Measurements from ENCODE around the gene DNAH6.
"Not testable (repeated sequence)": the region's sequence is repeated elsewhere in the genome, so short reads cannot be mapped to it uniquely, and the experiment has no call there.

DNAH6 gene

DNA sequence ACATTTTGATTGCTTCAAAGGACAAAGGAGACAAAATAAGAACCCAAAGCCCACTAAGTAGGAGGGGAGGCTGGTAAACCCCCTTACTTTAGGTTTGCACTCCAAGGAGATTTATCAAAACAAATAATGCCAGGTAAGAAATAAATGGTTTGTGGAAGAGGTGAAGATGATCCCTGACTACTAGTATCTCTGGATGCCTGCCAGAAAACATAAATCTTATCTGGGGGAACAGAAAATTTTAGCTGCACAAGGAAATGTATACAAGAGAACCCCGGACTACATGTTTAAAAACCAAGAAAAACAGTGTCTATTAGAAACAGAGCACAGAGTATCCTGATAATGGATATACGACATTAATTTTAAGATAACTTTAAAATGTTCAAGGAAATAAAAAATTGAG is 250.5 kb downstream of the DNAH6 start:
- DNase-seq: no peak

DNA sequence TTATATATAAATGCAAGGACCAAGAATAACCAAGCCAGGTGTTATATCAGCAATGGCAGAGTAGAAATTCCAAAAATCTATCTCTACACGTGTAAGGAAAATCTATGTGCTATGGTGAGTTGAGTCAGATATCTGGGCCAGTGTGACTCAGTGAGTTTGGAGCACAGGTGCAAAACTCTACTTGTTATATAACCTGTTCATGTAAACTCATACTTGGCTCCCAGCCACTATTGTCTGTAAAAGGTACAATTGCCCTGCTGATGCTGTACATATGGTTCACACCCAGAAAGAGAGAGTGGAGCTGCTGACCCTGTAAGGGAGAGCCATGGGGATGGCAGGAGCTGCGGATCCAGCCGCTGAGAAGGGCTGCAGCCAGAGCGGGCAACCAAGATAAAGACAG is 252.5 kb downstream of the DNAH6 start:
- DNase-seq: no peak

DNA sequence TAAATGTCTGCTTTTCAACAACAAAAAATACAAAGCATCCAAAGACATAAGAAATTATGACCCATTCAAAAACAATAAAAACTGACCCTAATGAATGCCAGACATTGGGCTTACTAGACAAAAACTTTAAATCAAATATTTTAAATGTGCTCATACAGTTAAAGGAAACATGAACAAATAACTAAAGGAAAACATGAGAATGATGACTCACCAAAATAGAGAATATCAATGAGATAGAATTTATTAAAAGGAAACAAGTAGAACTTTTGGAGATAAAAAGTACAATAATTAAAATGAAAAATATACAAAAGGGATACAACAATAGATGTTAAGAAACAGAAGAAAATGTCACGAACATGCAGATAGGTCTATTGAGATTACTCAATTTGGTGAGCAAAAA is 254.0 kb downstream of the DNAH6 start:
- no peak for DNase-seq

- no peak for DNase-seq
These were observed 255.0 kb downstream of the DNAH6 start for GRCh38 chr2:84771251-84771650.

DNA sequence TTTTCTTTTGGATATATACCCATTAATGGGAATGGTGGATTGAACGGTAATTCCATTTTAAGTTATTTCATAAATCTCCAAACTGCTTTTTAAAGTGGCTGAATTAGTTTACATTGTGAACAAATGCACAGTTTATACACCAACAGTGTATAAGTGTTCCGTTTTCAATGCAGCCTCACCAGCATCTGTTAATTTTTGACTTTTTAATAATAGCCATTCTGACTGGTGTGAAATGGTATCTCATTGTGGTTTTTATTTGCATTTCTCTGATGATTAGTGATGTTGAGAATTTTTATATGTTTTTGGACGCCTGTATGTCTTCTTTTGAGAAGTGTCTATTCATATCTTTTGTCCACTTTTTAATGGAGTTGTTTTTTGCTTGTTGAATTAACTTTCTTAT is 257.3 kb downstream of the DNAH6 start:
- not testable (repeated sequence) for DNase-seq

DNA sequence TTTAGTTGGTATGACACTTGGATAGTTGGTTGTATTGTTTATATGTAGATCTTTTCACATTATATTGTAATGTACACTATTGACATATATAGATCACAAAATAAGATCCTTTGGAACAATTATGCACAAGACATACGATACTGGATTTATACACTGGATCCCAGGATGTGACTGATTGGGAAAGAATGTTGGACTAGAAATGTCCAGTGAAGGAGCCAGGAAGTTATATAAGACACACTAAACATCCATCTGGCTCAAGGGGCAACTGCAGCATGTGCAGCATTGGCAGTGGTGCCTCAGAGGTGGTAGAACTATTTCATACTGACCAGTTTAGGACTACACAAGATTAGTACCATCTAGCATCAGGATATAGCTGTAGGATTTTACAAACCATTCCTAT is 259.7 kb downstream of the DNAH6 start:
- DNase-seq: no peak

DNA sequence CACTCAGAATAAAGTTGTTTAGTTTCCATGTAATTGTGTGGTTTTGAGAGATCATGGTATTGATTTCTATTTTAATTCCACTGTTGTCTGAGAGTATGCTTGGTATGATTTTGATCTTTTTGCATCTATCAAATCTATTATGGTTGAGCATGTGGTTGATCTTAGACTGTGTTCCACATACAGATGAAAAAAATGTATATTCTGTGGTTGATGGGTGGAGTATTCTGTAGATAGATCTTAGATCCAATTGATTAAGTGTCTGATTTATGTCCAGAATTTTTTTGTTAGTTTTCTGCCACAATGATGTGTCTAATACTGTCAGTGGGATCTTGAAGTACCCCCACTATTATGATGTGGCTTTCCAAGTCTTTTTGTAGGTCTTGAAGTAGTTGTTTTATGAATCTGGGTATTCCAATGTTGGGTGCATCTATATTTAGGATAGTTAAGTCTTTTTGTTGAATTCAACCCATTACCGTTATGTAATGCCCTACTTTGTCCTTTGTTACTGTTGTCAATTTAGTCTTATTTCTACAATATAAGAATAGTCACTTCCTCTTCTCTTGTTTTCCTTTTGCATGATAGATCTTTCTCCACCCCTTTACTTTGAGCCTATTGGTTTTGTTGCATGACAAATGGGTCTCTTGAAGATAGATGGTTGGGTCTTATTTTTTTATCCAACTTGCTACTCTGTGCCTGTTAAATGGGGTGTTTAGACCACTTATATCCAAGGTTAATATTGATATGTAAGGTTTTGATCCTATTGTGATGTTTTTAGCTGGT is 262.8 kb downstream of the DNAH6 start:
- DNase-seq: no peak

DNA sequence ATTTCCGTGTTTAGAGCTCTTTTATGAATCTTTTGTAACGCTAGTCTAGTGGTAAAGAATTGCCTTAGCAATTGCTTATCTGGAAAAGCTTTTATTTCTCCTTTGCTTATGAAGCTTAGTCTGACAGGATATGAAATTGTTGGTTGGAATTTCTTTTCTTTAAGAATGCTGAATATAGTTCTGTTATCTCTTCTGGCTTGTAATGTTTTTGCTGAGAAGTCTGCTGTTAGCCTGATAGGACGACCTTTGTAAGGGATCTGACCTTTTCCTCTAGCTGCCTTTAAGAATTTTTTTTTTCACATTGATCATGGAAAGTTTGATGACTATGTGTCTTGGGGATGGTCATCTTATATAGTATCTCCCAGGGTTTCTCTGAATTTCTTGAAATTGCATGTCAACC is 263.5 kb downstream of the DNAH6 start:
- DNase-seq: no peak

- DNase-seq: peak; percentile 82
These were observed 265.8 kb downstream of the DNAH6 start for GRCh38 chr2:84781942-84782716.

DNA sequence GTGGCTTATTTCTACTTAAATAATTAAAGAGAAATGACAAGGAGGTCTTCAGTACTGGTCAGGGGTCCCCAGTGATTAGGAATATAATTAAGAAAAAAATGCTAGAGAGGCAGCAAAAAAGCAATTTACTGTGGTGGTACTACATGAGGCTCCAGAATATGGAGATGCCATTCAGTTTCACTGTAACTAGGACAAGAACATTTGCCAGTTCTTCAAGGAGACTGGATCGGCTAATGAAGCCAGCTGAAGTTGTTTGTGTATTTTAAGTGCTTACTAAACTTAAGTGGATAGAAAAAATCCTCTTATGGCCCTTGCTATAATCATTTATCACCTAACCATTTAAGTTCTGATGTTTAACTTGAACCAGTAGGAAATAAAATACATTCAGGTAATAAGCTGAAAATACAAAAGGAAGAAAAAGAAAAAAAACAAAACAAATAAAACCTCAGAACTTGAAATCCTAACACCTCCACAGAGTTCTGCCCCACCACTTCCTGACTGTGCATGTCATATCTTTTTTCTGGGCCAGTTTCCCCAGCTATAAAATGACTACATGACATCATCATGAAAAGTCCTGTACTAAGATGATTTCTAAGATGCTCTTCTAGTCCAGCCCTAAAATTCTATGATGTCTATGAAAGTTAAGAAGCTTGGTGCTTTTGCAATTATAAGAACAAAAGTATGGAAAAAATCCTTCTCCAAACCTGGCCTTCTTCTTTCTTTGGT is 266.6 kb downstream of the DNAH6 start:
- DNase-seq: no peak

DNA sequence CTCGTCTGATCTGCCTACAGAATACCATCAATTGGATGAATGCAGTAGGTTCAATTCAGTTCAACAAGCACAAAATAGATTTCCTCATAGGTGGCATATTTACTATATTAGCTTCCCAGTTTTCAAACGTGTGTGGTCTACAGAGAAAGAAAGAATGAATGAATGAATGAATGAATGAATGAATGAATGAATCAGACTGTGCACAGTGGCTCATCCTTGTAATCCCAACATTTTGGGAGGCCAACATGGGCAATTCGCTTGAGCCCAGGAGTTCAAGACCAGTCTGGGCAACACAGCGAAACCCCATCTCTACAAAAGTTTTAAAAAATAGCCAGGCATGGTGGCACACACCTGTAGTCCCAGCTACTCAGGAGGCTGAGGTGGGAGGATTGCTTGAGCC is 269.7 kb downstream of the DNAH6 start:
- DNase-seq: no peak

- DNase-seq: no peak
These were observed 270.3 kb downstream of the DNAH6 start for GRCh38 chr2:84786601-84787000.

GRCh38 chr2:84788027-84788426 is 271.7 kb downstream of the DNAH6 start:
- no peak for DNase-seq

DNA sequence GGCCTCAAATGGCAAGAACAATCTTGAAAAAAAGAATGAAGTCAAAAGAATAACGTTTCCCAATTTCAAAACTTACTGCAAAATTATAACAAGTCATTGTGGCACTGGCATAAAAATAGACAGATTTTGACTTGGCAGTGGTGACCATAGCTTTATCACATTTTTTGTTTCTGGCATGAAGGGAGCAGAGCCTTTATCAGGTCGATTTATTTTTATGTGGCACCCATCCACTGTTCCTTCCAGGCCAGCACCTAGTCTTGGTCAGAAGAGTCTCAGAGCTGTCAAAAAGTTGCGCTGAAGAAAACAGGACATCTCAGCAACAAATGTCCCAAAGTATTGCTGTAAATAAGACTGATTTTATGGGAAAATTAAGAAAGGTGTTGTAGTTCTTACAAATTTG is 272.2 kb downstream of the DNAH6 start:
- DNase-seq: no peak

DNA sequence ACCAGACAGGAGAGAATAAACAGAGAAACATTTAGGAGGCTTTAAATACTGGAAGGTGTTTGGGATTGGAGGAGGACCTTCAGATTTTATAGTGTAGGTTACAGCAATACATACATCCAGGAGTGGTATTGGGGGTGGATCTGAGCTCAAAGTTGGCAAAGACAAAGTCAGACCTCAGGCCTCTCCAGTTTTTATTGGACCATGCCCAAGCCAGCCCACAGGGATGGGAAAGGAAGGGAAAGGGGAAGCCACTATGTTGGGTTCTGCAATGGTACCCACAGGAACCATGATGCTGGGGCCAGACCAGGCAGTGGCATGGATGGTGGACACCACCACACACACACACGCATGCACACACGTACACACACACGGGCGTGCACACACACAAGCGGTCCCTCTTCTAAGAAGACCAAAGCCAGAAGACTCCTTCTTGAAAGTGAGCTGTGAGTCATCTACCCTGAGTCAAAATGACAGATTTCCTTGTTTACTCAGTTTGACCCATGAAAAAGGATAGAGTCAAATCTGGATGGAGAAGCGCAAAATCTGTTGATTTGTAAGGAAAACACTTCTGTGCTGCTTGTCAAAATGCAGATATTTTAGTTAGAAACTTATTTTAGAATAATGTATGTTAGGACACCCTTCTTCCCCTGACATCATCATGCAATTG is 276.7 kb downstream of the DNAH6 start:
- DNase-seq: no peak

DNA sequence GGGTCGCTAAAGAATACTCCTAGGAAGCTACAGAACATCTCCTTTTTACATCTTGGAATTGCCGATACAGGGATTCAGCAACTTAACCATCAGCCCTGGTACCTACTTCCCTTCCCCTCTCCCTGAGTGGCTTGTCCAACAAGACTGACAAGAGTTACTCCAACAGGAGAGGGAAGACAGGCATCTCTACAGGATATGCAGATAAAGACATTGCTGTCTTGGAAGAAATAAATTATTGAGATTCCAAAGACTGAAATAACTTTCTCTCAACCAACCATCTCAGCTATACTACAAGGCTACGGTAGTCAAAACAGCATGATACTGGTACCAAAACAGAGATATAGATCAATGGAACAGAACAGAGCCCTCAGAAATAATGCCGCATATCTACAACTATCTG is 277.3 kb downstream of the DNAH6 start:
- no peak for DNase-seq

GRCh38 chr2:84796798-84797197 is 280.5 kb downstream of the DNAH6 start:
- no peak for DNase-seq

GRCh38 chr2:84797271-84797670 is 281.0 kb downstream of the DNAH6 start:
- DNase-seq: no peak

DNA sequence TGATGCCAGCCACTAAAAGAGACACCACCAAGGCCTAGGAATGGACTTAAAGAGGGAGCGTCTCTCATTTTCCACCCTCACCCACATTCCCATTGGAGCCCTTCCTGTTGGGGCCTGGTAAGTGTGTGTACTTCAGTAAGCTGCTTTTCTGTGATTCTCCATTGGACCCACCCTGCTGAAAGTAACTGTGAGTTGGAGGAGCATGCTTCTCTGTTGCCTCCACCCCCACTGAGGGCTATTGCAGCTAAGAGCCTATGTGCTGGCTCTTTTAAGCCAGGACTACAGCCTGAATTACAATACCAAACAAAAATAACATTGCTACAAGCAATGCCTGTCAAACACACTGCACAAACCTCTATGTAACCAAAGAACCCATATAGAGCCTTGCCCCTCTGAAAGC is 283.5 kb downstream of the DNAH6 start:
- no peak for DNase-seq

DNA sequence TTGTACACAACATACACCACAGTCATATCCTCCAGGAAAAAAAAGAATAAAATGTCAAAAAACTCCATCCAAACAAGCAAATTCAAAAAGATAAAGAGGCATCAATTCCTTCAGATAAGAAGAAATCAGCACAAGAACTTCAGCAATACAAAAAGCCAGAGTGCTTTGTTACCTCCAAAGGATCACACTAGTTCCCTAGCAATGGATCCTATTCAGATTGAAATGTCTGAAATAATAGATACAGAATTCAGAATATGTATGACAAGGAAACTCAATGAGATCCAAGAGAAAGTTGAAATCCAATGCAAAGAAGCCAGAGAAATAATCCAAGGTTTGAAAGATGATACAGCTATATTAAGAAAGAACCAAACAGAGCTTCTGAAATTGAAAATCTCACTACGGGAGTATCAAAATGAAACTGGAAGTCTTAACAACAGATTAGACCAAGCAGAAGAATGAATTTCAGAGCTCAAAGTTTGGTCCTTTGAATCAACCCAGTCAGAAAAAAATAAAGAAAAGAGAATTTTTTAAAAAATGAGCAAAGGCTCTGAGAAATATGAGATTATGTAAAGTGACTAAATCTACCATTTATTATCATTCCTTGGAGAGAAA is 284.0 kb downstream of the DNAH6 start:
- DNase-seq: no peak

GRCh38 chr2:84801811-84802210 is 285.5 kb downstream of the DNAH6 start:
- no peak for DNase-seq

- DNase-seq: no peak
These were observed 289.1 kb downstream of the DNAH6 start for GRCh38 chr2:84805250-84805958.

Measured in activated effector memory CD4-positive, alpha-beta T cell treated with anti-CD3 and anti-CD28 coated beads, Interleukin-2, amount 50 U/mL, for 16 hours (primary cell).